Activated T-helper 1 cell treated with anti-CD3 and anti-CD28 coated beads, Interleukin-2, amount 50 U/mL, for 16 hours (primary cell): ENCODE data around the gene HOXA4.

Experiments
- DNase-seq, 2 donors: peaks; one replicate each; pipeline ENCODE4 v3.0.0-alpha.2; 2020; ENCODE audit warnings: low read depth in 1 of 2, low spot score in 1 of 2

Gene HOXA4

GRCh38 chr7:27158436-27159265 is 28.1 kb upstream of the HOXA4 start:
- no peak for DNase-seq

GRCh38 chr7:27157702-27158431 is 27.3 kb upstream of the HOXA4 start:
- no peak for DNase-seq

GRCh38 chr7:27156916-27157701 is 26.6 kb upstream of the HOXA4 start:
- no peak for DNase-seq

GRCh38 chr7:27156508-27156898 is 25.9 kb upstream of the HOXA4 start, which contains the start of gene HOXA7:
Gene HOXA7, minus strand, starts transcription at chr7:27156675. Its CDS starts 130 bp downstream, at chr7:27156545.
- no peak for DNase-seq

GRCh38 chr7:27155816-27156507 is 25.4 kb upstream of the HOXA4 start:
- no peak for DNase-seq

- DNase-seq: no peak
Observed at GRCh38 chr7:27154901-27155815, 24.6 kb upstream of the HOXA4 start.

GRCh38 chr7:27154369-27154768 is 23.8 kb upstream of the HOXA4 start:
- no peak for DNase-seq

- DNase-seq: no peak
Observed at GRCh38 chr7:27153526-27153925, 23.0 kb upstream of the HOXA4 start.

GRCh38 chr7:27152816-27153442 is 22.4 kb upstream of the HOXA4 start:
- DNase-seq: no peak

GRCh38 chr7:27151931-27152815 is 21.6 kb upstream of the HOXA4 start, which contains the start of gene HOXA3:
Gene HOXA3, minus strand, starts transcription at chr7:27152583. Its CDS starts 41,943 bp downstream, at chr7:27110640.
- DNase-seq: no peak

- DNase-seq: no peak
Observed at GRCh38 chr7:27151341-27151930, 20.9 kb upstream of the HOXA4 start.

GRCh38 chr7:27150568-27151340 is 20.2 kb upstream of the HOXA4 start:
- DNase-seq: no peak

GRCh38 chr7:27149842-27150567 is 19.4 kb upstream of the HOXA4 start:
- no peak for DNase-seq

GRCh38 chr7:27148756-27149641 is 18.4 kb upstream of the HOXA4 start:
- DNase-seq: no peak

- no peak for DNase-seq
Observed at GRCh38 chr7:27148031-27148755, 17.6 kb upstream of the HOXA4 start.
